Esophagus squamous epithelium (tissue), 4 donors: ENCODE data around the gene PRKAB2.
"Not testable (repeated sequence)": the region's sequence is repeated elsewhere in the genome, so short reads cannot be mapped to it uniquely, and the experiment has no call there.

Experiments
- CTCF ChIP-seq, 6 experiments: fragments of 450-650 bp in 4 of 6; fragments of 200-600 bp in 2 of 6; sonication (generic) in 2 of 6; IDR thresholded peaks; one replicate each; pipeline ENCODE4 v1.5.1; 2016 to 2019; ENCODE audit warnings: antibody characterized with exemption in 6 of 6, mild to moderate bottlenecking in 4 of 6, moderate library complexity in 4 of 6
- POLR2A ChIP-seq, 4 donors: fragments of 450-650 bp; IDR thresholded peaks; one replicate each; pipeline ENCODE4 v1.6.1; 2017; ENCODE audit warnings: antibody characterized with exemption in 4 of 4, mild to moderate bottlenecking in 4 of 4, moderate library complexity in 3 of 4

GRCh38 chr1:147157116-147157515 is 15.2 kb downstream of the PRKAB2 start:
- not testable (repeated sequence) for TF ChIP-seq CTCF, POLR2A (IDR thresholded peaks at IDR 0.05)
